ENCODE data around the gene RSRC1.
"Not testable (repeated sequence)": the region's sequence is repeated elsewhere in the genome, so short reads cannot be mapped to it uniquely, and the experiment has no call there.

The RSRC1 gene

DNA sequence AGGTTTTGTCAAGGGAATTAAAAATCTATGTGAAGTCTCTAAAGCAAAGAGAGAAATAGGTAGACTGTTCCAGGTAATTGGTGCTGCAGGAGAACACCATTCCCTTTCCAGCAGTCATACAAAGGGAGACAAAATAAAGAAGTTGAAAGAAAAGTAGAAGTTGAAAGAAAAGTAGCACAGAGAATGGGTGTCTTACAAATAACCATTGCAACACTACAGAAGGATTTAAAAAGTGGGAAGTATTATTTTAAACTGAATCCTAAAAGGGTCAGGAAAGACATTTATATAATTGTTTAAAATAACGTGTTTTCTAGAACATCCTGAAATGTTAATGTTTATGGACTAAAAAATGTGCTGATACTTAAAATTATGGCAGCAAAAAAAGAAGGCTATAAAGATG, 223.8 kb downstream of the RSRC1 start:
- DNase-seq = no peak

DNA sequence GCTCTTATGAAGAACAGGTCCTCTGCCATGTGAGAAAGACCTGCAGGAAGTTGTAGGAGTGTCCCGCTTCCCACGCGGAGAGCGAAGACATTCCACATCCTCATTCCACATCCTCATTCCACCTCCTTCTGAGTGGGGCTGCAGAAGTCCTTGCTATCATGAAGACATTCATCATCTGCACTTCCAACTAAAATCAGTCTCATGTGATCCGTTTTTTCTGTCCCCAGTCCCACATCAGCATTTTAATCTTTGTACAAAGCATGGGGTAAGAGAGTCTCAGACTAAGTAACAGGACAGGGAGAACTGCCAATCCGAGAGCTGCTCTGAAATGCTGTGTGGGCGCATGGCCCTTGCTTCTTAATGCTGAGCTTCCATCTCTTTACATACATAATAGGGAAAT, 227.2 kb downstream of the RSRC1 start:
- DNase-seq = no peak

DNA sequence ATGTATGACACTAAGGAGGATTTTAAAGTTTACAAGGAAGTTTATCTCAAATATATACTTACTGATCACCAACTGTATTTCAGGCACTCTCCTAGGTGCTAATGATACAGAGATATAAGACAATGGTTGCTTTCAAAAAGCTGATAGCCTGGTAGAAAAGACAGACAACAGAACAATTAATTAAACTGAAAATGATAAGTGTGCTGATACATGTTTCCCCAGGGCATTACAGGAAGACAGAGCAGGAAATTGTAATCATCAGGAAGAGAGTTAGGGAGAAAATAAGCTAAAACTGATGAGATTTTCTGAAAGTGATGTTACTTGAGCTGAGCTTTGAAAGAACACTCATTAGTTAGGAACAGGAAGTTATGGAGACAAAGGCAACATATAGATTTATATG, 229.7 kb downstream of the RSRC1 start:
- no peak for DNase-seq

DNA sequence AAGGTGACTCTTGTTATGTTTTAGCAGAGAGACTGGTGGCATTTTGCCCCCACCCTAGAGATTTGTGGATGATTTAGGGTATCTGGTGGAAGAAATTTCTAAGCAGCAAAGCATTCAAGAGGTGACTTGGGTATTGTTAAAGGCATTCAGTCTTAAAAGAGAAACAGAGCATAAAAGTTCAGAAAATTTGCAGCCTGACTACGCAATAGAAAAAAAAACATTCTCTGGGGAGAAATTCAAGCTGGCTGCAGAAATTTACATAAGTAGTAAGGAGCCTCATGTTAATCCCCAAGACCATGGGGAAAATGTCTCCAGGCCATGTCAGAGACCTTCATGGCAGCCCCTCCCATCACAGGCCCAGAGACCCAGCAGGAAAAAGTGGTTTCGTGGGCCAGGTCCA, 231.1 kb downstream of the RSRC1 start:
- not testable (repeated sequence) for DNase-seq

DNA sequence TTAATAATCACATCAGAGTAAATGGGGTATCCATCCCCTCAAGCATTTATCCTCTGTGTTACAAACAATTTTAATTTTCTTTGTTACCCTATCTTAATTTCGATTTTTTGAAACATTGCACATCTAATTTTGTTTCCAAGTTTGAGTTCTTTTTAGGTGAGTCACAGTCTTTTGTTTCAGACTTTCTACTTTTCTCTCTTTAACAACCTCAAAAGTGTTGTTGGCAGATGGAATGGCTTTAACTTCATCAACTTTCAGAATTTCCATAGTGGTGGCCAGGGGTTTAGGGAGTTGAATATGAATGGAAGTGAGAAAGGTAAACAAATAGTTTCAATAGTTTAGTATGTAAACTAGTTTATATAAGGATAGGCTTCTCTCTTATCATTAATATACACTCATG, 238.1 kb downstream of the RSRC1 start:
- DNase-seq = no peak

DNA sequence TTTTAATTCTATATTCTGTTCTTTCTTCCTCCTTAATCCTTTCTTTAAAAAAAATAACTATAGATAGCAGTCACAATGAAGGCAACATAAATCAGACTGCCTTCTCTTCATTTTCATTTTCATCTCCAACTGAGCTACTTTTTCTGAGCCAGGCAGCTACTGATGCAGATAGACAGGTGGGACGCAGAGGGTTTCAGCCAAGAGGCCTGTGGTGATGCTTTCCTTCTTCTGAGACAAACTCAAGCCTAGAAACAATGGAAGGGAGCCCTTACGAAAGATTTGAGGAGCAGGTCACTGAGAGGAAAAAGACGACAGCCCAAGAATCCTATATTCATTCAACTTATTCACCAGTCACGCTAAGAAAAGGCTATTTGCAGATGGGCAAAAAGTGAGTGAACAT, 241.1 kb downstream of the RSRC1 start:
- DNase-seq = no peak

DNA sequence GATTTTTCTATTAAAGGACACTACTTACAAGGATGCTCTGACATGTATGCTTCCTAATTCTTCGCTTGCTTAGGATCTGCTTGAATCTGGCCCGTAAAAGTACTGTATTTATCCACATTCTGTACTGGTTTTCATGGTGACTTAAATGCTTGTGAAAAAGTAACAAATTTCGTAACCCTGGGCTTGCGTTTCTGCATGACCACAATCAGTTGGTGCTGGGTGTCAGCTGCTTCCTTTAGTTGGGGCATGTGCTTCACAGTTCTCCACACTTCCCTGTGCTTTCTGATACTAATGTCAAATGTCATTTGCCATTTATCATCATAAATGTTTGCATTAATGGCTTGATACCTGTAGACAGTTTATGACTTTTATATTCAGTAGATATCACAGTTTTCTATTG, 242.7 kb downstream of the RSRC1 start:
- DNase-seq = no peak

DNA sequence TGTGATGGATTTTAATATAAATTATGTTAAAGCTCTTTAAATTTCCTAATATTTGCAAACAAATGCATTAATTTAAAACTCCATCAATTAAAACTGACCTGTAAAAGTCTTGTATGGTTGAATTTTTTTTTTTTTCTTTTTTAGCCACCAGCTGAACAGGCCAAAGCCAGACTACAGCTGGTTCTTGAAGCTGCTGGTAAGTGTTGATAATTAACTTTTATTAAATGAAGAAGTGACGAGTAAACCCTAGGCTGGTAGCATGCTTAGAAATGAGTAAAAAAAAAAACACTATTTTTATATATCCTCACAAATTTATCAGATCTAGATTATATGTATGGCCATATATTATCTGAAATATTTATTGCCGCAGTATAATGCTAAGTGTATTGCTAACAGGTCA, 244.8 kb downstream of the RSRC1 start:
- DNase-seq = no peak

DNA sequence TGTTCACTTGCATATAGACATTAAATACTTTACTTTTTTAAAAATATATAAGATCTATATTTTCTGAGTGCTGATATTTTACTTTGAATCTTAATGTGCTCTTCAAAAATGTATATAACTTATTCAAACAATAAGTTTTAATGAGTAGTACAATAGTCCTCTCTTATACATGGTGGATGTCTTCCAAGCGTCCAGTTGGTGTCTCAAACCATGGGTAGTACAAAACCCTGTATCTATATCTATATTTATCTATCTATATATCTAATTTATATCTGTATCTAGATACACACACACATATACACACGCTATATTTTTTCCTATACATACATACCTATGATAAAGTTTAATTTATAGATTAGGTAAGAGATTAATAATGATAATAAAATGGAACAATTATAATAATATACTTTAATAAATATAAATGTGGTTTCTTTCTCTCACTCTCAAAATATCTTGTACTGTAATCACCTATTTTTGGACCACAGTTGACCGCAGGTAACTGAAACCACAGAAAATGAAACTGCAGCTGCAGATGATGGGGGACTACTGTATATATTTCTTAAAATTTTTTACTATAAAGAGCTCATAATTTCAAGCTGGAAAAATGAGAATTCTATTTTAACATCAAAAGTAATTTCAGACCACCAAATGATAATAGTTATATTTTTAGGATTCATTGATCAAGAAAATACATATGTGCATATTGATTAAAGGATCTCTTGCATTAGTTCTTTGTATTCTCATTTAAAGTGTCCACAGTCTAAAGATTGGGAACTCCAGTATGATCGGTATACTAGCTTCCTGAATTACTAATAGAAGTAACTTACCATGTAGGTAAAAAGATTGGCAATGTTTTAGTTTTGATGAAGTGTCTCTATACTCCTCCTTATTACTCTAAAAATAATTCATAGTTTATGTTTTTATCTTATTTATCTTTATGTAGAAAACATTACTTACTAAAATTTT, 246.0 kb downstream of the RSRC1 start:
- no peak for DNase-seq

DNA sequence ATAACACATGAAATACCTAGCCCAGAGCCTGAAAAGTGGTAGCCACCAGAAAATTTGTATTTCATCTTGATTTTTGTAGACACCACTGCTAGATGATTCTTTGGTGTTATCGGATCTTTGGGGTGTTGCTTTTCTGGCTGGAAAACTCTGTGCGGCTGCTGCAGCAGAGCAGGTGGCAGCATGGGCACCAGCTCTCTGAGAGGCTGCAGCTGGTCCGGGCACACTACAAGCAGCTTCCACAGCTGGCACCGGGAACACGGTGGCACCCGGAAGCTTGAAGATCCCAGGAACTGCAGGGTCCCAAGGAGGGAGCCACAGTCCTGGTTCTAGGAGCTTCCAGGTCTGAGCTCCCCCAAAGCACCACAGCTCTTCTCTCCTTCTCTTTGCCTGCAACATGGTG, 249.4 kb downstream of the RSRC1 start:
- no peak for DNase-seq

DNA sequence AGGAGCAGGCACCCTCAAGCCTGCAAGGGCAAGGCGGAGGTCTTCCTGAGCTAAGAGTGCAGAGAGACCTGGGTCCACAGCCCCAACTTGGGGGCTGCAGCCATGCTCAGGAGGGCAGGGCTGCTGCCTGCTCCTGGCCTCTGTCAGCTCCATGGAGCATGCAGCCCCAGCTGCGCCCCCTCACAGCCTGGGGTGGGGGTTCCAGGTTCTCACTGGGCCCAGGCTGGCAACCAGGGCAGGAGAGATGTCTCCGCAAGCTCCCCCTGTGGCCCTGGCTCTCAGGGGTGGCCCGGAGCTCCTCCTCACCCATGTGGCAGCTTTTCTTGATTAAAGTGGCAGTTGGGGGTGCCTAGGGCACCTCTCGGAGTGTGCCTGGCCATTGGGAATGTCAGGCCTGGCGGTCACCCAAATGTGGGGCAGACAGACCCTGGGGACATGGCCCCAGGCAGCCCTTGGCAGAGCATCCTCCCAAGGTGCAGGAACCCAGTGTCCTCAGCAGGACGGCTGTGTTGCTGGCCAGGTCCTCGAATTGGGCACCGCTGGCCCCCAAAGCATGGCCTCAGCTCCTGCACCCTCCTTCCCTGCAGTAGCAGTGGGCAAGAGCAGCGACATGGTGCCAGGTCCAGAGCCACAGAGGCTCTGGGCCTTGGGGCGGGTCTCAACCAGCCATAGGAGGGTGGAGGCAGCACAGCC, 251.0 kb downstream of the RSRC1 start:
- DNase-seq = no peak

DNA sequence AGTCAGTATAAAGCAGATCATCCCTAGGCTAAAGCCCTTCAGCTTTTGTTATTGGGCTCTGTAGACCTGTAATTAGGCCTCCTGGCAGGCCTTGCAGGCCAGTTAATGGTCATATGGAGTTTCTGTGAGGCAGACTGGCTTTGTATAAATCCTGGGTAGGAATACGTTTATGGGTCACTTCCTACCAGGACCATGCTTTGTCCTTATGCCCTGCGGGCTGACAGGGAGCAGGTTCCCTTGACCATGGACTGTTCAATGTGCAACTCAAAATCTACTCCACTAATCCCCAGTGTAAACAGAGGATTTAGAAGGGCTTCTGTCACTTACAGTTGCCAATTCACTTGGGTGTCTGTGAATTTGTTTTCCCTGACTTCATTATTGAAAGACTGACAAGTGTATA, 258.4 kb downstream of the RSRC1 start:
- no peak for DNase-seq

DNA sequence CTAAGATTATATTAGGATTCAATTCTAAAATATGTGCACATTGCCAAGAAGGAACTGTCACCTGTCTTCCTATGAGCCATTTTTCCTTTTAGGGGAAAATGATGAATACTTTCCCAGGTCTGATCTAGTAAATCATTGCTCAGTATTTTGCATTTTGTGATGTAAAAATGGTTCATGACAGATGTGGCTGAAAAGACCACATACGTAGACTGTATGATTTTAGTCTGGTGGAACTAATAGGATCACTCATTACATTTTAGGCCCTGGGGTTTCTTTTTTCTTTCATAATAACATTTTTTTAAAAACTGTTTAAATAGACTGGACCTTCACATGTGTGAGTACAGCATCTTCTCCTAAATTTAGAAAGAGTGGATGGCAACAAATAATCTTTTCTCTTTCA, 259.4 kb downstream of the RSRC1 start:
- DNase-seq = no peak

DNA sequence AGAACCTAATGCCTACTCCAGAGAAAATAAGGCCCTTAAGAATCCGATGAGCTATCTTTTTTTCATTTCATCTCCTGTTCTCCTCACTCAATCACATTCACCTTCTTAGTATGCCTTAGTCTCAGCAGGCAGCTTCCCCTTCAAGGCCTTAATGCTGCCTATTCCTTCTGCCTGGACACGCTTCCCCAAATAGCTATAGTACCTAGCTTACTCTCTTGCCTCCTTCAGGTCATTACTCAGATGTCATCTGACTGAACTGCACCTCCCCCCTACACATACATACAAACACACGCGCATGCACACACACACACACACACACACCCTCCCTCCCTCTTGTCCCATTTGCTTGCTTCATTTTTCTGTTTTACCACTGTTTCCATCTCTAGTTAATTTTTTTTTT, 269.6 kb downstream of the RSRC1 start:
- no peak for DNase-seq

DNA sequence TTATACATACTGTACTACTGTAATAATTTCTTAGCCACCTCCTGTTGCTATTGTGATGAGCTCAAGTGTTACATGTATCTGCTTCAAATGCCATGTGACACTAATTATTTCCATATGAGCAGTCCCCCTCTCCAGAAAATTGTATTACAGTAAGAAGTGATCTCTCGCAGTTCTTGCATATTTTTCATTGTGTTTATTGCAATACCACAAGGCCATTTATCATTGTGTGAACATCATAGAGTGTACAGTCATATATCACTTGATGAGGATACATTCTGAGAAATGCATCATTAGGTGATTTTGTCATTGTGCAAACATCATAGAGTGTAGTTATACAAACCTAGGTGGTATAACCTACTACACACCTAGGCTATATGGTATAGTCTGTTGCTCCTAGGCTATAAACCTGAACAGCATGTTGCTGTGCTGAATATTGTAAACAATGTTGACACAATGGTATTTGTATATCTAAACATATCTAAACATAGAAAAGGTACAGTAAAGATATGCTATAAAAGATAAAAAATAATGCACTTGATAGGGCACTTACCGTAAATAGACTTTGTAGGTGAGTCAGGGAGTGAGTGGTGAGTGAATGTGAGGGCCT, 271.5 kb downstream of the RSRC1 start:
- no peak for DNase-seq

DNA sequence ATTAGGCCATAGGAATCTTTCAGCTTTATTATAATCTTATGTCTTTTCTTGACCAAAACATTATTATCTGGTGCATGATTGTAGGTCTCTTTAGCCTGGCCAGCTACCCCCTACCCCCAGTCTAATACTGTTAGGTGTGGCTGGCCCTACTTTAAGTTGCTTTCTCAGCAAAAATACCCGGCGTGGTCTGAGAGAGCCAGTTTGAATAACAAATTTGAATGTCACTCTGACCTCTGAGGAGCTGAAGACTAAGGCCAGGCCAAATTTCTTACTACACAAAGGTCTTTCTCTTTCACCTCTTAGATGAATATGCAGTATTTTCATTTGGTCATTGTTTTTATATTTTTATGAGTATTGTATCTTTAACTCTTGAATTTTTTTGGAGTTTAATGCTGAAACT, 272.6 kb downstream of the RSRC1 start:
- DNase-seq = no peak

DNA sequence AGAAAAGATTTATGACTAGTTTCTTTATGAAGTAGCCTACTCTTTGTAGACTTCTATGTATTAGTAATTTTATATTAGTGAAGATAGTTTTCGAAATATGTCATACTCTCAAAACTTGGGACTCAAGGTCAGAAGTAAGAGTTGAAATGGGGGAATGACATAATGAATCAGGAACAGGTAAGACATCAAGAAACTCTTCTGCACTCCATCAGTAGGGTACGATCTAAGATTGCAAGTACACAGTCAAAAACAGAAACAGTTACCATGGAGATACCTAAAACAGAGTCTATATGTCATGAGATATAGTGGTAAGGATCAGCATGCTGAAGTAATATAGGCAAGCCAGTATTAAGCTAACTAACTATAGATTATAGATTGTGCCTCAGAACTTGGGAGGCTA, 274.1 kb downstream of the RSRC1 start:
- no peak for DNase-seq

DNA sequence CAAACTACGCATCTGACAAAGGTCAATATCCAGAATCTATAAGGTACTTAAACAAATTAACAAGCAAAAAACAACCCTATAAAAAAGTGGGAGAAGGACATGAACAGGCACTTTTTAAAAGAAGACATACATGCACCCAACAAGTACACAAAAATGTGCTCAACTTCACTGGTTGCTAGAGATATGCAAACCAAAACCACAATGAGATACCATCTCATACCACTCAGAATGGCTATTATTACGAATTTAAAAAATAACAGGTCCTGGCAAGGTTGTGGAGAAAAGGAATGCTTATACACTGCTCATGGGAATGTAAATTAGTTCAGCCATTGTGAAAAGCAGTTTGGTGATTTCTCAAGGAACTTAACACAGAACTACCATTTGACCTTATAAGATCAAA, 285.5 kb downstream of the RSRC1 start:
- no peak for DNase-seq

DNA sequence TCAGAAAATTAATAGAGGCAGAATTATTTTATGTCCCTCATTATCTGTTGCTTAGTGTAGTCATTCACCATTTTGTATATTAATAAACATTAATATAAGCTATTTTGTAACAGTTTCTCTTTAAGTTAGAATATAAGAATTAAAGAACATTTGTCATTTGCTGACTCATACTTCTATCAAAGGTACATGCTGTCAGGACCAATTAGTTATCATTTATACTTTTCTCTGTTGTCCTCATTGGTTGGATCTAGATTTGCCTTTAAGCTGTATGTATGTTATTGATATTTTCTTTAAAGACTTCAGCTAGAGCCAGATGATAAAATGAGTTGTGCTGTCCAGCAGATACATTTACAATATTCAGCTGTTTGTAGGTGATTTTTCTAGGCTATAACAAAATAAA, 292.7 kb downstream of the RSRC1 start:
- DNase-seq = no peak

DNA sequence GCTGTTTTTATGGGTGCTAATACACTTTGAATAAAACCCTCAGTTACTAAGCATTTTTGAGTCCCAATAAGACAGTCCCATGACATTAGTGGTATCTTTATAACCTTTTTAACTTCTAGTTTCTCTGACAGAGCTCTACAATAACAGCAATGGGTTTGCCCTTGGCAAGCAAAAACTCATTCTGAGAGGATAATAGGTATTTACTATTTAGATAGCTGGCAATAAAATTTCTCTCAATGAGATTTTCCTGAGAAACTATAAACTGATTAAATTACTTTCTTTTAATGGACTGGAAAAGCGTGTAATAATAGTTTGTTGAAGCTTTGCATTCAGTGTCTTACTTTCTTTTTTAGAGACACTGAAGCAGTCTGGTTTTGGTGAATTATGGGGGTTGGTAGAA, 293.1 kb downstream of the RSRC1 start:
- DNase-seq = no peak

DNA sequence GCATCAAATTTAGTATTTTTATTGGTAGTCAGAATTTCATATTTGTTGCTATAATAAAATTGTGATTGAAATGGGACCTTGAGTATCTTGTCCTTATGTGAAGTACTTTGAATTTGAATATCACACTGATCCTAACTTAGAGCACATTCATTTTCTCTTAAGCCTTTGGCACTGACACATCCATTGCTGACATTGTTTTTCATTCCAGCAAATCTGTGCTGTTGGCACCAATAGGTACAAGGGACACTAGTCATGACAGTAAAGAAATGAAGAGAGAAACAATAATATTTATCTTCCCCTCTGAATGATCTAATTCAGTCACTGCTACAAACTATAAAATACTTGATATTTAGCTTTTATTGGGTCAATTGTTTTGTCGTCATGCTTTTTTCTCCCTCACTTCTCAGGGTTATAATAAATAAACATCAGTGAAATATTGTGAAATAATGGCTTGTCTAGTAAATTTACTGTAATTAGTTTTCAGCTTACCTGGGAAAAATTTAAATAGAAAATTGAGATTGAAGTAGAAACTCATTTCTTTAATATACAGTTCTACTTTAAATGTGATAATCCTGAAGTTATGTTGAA, 294.3 kb downstream of the RSRC1 start:
- no peak for DNase-seq

DNA sequence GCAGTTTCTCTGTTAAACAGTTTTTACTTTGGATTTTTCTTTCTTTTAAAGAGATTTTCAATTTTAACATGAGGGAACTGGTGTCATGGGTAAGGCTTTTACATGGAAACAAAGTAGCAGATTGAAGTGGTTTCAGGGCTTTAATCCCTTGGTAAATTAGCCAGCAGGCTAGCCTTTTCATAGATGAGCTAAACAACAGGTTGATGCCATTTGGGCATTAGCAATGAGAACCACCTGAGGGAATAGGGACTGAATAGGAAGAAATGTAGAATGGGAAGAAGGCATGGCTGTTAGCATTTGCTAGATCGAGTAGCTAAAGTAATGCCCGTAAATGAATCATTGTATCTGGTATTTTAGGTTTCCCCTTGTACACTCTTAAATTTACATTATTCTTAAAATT, 295.6 kb downstream of the RSRC1 start:
- DNase-seq = no peak

DNA sequence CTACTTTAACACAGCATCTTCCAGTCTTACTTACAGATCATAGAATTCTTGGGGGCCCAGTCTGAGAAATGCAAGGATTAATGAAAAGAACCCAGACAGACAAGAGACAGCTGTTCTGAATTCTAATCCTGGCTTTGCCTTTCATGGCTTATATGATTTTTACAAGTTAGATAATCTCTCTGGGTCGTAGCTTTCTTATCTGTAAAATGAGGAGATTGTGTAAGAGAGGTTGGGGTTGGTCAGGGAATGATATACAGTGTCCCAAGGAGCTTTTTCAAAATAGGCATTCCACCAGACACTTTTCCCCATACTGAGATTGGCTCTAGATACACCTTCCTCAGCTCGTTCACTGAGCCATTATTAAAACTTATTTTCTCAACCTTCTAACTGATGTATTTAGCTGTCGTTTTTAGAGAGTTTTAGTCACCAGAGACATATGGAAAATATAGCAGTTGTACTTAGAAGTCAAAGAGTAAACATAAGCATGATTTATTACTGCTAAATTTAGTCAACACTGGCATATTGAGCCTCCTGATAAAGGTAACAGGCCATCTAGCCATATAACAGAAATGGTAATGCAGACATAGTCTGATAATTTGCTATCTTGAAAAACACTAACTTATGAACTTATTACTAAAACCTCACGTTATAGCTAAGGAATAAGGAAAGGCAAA, 298.1 kb downstream of the RSRC1 start:
- no peak for DNase-seq

Data from cerebellar nuclear complex (tissue), 1 donor.